GM12878 (cell line): ENCODE data around the gene SMARCAL1. TPM values are rescaled to one million over a fixed set of nuclear protein-coding genes. Genes with fewer than 3 reads are reported as not detected.

ENCODE experiments used
- ATAC-seq: fragments of 200-7000 bp; cut with Tn5 transposase; 3 replicates; pipeline ENCODE4 v1.9.1; 2020; ENCODE audit warnings: mild to moderate bottlenecking, moderate library complexity
- BruUV-seq: library from RNA; stranded (reverse); fragments of 400-500 nt; replicated peaks from 2 replicates; lab custom pipeline; 2021; lab: Mats Ljungman, UMichigan
- CTCF ChIA-PET: fragments of 300-600 bp; sonication (Branson Sonifier 250); formaldehyde crosslinking; extraction: SDS; loops from one replicate; lab custom pipeline; 2021; ENCODE audit warnings: inconsistent platforms; lab: Yijun Ruan, JAX
- POLR2A ChIA-PET: fragments of 350-600 bp; formaldehyde crosslinking; extraction: SDS; loops from one replicate; lab custom pipeline; 2021; ENCODE audit warnings: inconsistent platforms; lab: Charles Lee
- RAD21 ChIA-PET: fragments of 300-600 bp; sonication (Branson Sonifier 250); formaldehyde crosslinking; loops from one replicate; lab custom pipeline; 2023; ENCODE audit warnings: antibody characterized with exemption; ENCODE audit not compliant: unreplicated experiment; lab: Charles Lee
- SMC1A ChIA-PET: fragments of 300-600 bp; sonication (Branson Sonifier 250); formaldehyde crosslinking; loops from one replicate; lab custom pipeline; 2023; ENCODE audit not compliant: unreplicated experiment, uncharacterized antibody; lab: Charles Lee
- DNase-seq: peaks from one replicate; pipeline ENCODE4 v3.0.0-alpha.2; 2011; ENCODE audit warnings: low read depth, low spot score
- FAIRE-seq: peaks from 3 replicates; lab custom pipeline; 2011; peaks lifted over from hg19 to GRCh38; lab: Jason Lieb, UNC
- H2AFZ ChIP-seq: 2 replicates; pipeline ENCODE4 v1.6.0; 2011; ENCODE audit warnings: low read depth, low read length, control low read depth; ENCODE audit not compliant: control insufficient read depth
- H3K27ac ChIP-seq: 2 replicates; pipeline ENCODE4 v1.5.1; 2011; ENCODE audit warnings: control low read depth; ENCODE audit not compliant: control insufficient read depth, insufficient read depth
- H3K27me3 ChIP-seq, 2 experiments: replicated peaks in 1 of 2; 2 replicates each; pipeline versions ENCODE4 v1.6.0 to v1.6.1; 2011; ENCODE audit warnings: low read length in 1 of 2; ENCODE audit not compliant: control insufficient read depth in 2 of 2, insufficient read depth in 2 of 2
- H3K36me3 ChIP-seq, 2 experiments: 2 replicates each; pipeline ENCODE4 v1.5.1; 2011; ENCODE audit warnings: low read length in 1 of 2; ENCODE audit not compliant: control insufficient read depth in 2 of 2, insufficient read depth in 2 of 2
- H3K4me1 ChIP-seq: 2 replicates; pipeline ENCODE4 v1.6.1; 2011; ENCODE audit warnings: mild to moderate bottlenecking, low read length, moderate library complexity, mixed read lengths; ENCODE audit not compliant: control insufficient read depth, insufficient read depth
- H3K4me2 ChIP-seq: 2 replicates; pipeline ENCODE4 v1.6.0; 2011; ENCODE audit warnings: control low read depth; ENCODE audit not compliant: control insufficient read depth, insufficient read depth
- H3K4me3 ChIP-seq: fragments of 200-600 bp; sonication (generic); 2 replicates; pipeline ENCODE4 v1.5.1; 2016
- H3K79me2 ChIP-seq: 2 replicates; pipeline ENCODE4 v1.6.0; 2011; ENCODE audit warnings: low read length; ENCODE audit not compliant: control insufficient read depth, insufficient read depth
- H3K9ac ChIP-seq: 2 replicates; pipeline ENCODE4 v1.8.0; 2011; ENCODE audit warnings: low read length, control low read depth, mixed read lengths; ENCODE audit not compliant: control insufficient read depth, insufficient read depth
- H3K9me3 ChIP-seq: replicated peaks from 3 replicates; pipeline ENCODE4 v1.5.1; 2011; ENCODE audit warnings: mild to moderate bottlenecking, low read length; ENCODE audit not compliant: control insufficient read depth, insufficient read depth
- H4K20me1 ChIP-seq: 2 replicates; pipeline ENCODE4 v1.6.0; 2011; ENCODE audit not compliant: control insufficient read depth, insufficient read depth
- ASH2L ChIP-seq: fragments of 300-600, 200-600 bp; sonication (generic); IDR thresholded peaks from 2 replicates; pipeline ENCODE4 v1.6.1; 2017; ENCODE audit warnings: low read depth, mild to moderate bottlenecking, borderline replicate concordance
- BHLHE40 ChIP-seq, 2 experiments: fragments of 450-650 bp in 1 of 2; IDR thresholded peaks; 2 replicates each; pipeline ENCODE4 v1.6.1; 2011 to 2017; ENCODE audit warnings: low read depth in 2 of 2, borderline replicate concordance in 1 of 2, improper control_type of control experiment in 1 of 2, low read length in 1 of 2, mild to moderate bottlenecking in 1 of 2
- EGR1 ChIP-seq, 2 experiments: IDR thresholded peaks; 1 replicate in 1 of 2; 2 replicates in 1 of 2; pipeline ENCODE4 v1.6.1; 2011 to 2012; ENCODE audit warnings: low read depth in 2 of 2, low read length in 2 of 2, borderline replicate concordance in 1 of 2, mild to moderate bottlenecking in 1 of 2, moderate library complexity in 1 of 2
- EP300 ChIP-seq, 2 experiments: fragments of 150-350 bp in 1 of 2; IDR thresholded peaks; 2 replicates each; pipeline ENCODE4 v1.6.1; 2011 to 2012; ENCODE audit warnings: low read depth in 2 of 2, low read length in 2 of 2, borderline replicate concordance in 1 of 2, improper control_type of control experiment in 1 of 2, inconsistent platforms in 1 of 2; ENCODE audit not compliant: control insufficient read depth in 1 of 2
- JUNB ChIP-seq: IDR thresholded peaks from 2 replicates; pipeline ENCODE4 v1.6.1; 2016; ENCODE audit warnings: antibody characterized with exemption, mild to moderate bottlenecking
- NFYA ChIP-seq: IDR thresholded peaks from 2 replicates; pipeline ENCODE4 v1.6.1; 2011; ENCODE audit warnings: low read depth, mild to moderate bottlenecking, low read length, improper control_type of control experiment, borderline replicate concordance
- NRF1 ChIP-seq: conservative IDR thresholded peaks from 2 replicates; pipeline ENCODE4 v1.6.1; 2011; ENCODE audit warnings: mild to moderate bottlenecking, low read depth, low read length, improper control_type of control experiment
- SMAD5 ChIP-seq: IDR thresholded peaks from 2 replicates; pipeline ENCODE4 v1.6.1; 2016; ENCODE audit warnings: antibody characterized with exemption, low read depth
- SMC3 ChIP-seq: IDR thresholded peaks from 2 replicates; pipeline ENCODE4 v1.6.1; 2011; ENCODE audit warnings: low read length, improper control_type of control experiment, borderline replicate concordance
- SREBF1 ChIP-seq: IDR thresholded peaks from 2 replicates; pipeline ENCODE4 v1.6.1; 2012; ENCODE audit warnings: mild to moderate bottlenecking, low read length
- STAT3 ChIP-seq: IDR thresholded peaks from 2 replicates; pipeline ENCODE4 v1.6.1; 2011; ENCODE audit warnings: low read depth, low read length, improper control_type of control experiment
- YBX1 ChIP-seq: fragments of 450-650 bp; IDR thresholded peaks from 2 replicates; pipeline ENCODE4 v1.6.1; 2016; ENCODE audit warnings: antibody characterized with exemption
- ZBTB11 ChIP-seq: fragments of 450-650 bp; formaldehyde crosslinking; IDR thresholded peaks from 2 replicates; pipeline ENCODE4 v1.5.0; 2022; ENCODE audit warnings: mild to moderate bottlenecking, missing genetic modification characterization
- ZBTB33 ChIP-seq: fragments of 450-650 bp; IDR thresholded peaks from 2 replicates; pipeline ENCODE4 v1.6.1; 2017; ENCODE audit warnings: mild to moderate bottlenecking
- ZNF207 ChIP-seq: fragments of 450-650 bp; IDR thresholded peaks from 2 replicates; pipeline ENCODE4 v1.6.1; 2014; ENCODE audit warnings: antibody characterized with exemption, mild to moderate bottlenecking, borderline replicate concordance
- ZNF274 ChIP-seq: IDR thresholded peaks from one replicate; pipeline ENCODE4 v1.8.0; 2011; ENCODE audit not compliant: insufficient read length, insufficient read depth
- WGBS: methylation state at CpG from one replicate; pipeline ENCODE4 v1.1.6; 2016; ENCODE audit warnings: low lambda C conversion rate; ENCODE audit not compliant: insufficient replicate concordance, insufficient coverage; ENCODE audit errors: missing lambda C conversion rate; 5-methylcytosine and 5-hydroxymethylcytosine counted together
- in situ Hi-C: fragments of 300-500 bp; cut with MboI; formaldehyde crosslinking; loops from 9 replicates; pipeline ENCODE4 v1.14.3; 2018; ENCODE audit warnings: mixed read lengths
- intact Hi-C: fragments of 100-400 bp; cut with micrococcal nuclease; formaldehyde crosslinking; loops from one replicate; pipeline ENCODE4 v1.14.2; 2022; ENCODE audit not compliant: unreplicated experiment
- polyA plus RNA-seq, 11 experiments: library from polyadenylated mRNA; depleted of rRNA in 4 of 11; unstranded in 6 of 11; stranded (reverse) in 5 of 11; fragments of >200 nt; fragmentation: Nextera tagmentation in 4 of 11; fragmentation: Illumina TruSeq in 1 of 11; extraction: Ambion mirVana in 4 of 11; extraction: Trizol in 1 of 11; gene quantifications; 1 replicate in 1 of 11; 2 replicates in 10 of 11; pipeline versions ENCODE4 v1.2.1 to v1.2.3, GENCODE V29; 2011 to 2016; ENCODE audit warnings: inconsistent platforms in 2 of 11, missing spikeins in 2 of 11, low read depth in 1 of 11
- total RNA-seq, 4 experiments: library from RNA; depleted of rRNA in 3 of 4; stranded (reverse); fragments of >200 nt in 3 of 4; fragmentation: Illumina TruSeq in 1 of 4; extraction: Trizol in 1 of 4; gene quantifications; 2 replicates each; pipeline versions ENCODE4 v1.2.1 to v1.2.3, GENCODE V29; 2013 to 2021

Gene SMARCAL1
- total and polyA plus RNA-seq, 10 of the 15 experiments (the other 5 are each of a cell fraction or from before 2014, with no cell fraction given), result 10.8 to 32.9 (median 21.8) TPM

GRCh38 chr2:216526939-216527338, 114.7 kb downstream of the SMARCAL1 start:
- RAD21 ChIA-PET, result interaction anchor here (12.8 kb wide), 1 partner anchor 136 kb away, joined by 239 read pairs; no protein-coding TSS in a partner anchor
- Histone ChIP-seq H3K4me2 (no peak overlapping the region), H3K27ac (no peak overlapping the region)
- in situ Hi-C loops, result no loop called here
- ATAC-seq, result no peak
- no peak for TF ChIP-seq ASH2L
- no peak for TF ChIP-seq EP300 (IDR thresholded peaks at IDR 0.05; ENCODE audit: borderline replicate concordance in 1 of 2, control insufficient read depth in 1 of 2, low read depth in 2 of 2, low read length in 2 of 2)
- TF ChIP-seq NFYA, result no peak
- TF ChIP-seq YBX1, result no peak
- no peak for TF ChIP-seq ZNF207
- TF ChIP-seq SREBF1, result no peak
- no peak for TF ChIP-seq EGR1 (IDR thresholded peaks at IDR 0.05; ENCODE audit: borderline replicate concordance in 1 of 2, low read depth in 2 of 2, low read length in 2 of 2)
- no peak for TF ChIP-seq JUNB
- no peak for TF ChIP-seq ZBTB11
- TF ChIP-seq ZNF274, result no peak
- no peak for TF ChIP-seq SMAD5
- no peak for TF ChIP-seq STAT3
- no peak for TF ChIP-seq ZBTB33
- TF ChIP-seq SMC3, result no peak
- TF ChIP-seq BHLHE40 (IDR thresholded peaks at IDR 0.05; ENCODE audit: borderline replicate concordance in 1 of 2, low read depth in 2 of 2, low read length in 1 of 2), result no peak
- TF ChIP-seq NRF1, result no peak
- TF ChIP-seq, all 136 proteins: peak for 0
- H2AFZ ChIP-seq, result no peak overlapping the region
- ChIA-PET POLR2A (no interaction called here), SMC1A (no interaction called here), CTCF (interaction anchor here (3.0 to 15.8 kb wide), 2 partner anchors 10 to 138 kb away, joined by 11 to 475 read pairs; no protein-coding TSS in a partner anchor)
- H3K4me3 ChIP-seq, result no peak overlapping the region
- WGBS, result 59% methylated on average over 1 of the region's 1 CpG
- no peaks in the 10 kb centered on the region for H3K79me2 ChIP-seq
- no peaks in the 10 kb centered on the region for H3K4me1 ChIP-seq
- no peaks in the 10 kb centered on the region for H3K9me3 ChIP-seq
- BruUV-seq, result no TSS peak
- DNase-seq, result no peak
- intact Hi-C loops, result no loop called here
- H3K9ac ChIP-seq, result no peak overlapping the region
- no peaks in the 10 kb centered on the region for H3K36me3 ChIP-seq
- no peaks in the 10 kb centered on the region for H3K27me3 ChIP-seq
- FAIRE-seq, result no peak
- no peaks in the 10 kb centered on the region for H4K20me1 ChIP-seq
